ENCODE data around the gene LMBR1.

- TF ChIP-seq POLR2A (IDR thresholded peaks at IDR 0.05; ENCODE audit: low read depth, low read length) (no peak), CEBPB (IDR thresholded peaks at IDR 0.05; ENCODE audit: low read depth, low read length) (no peak), NFE2L2 (IDR thresholded peaks at IDR 0.05; ENCODE audit: low read depth, low read length) (no peak), CTCF (conservative IDR thresholded peaks at IDR 0.05; ENCODE audit: low read depth, low read length) (no peak), RCOR1 (IDR thresholded peaks at IDR 0.05; ENCODE audit: insufficient replicate concordance, low read length) (no peak), SMC3 (IDR thresholded peaks at IDR 0.05; ENCODE audit: low read depth, low read length) (no peak), USF2 (IDR thresholded peaks at IDR 0.05; ENCODE audit: low read depth, low read length) (no peak), MXI1 (IDR thresholded peaks at IDR 0.05; ENCODE audit: borderline replicate concordance, low read depth, low read length) (no peak), RFX5 (IDR thresholded peaks at IDR 0.05; ENCODE audit: low read depth, low read length) (no peak), CHD1 (IDR thresholded peaks at IDR 0.05; ENCODE audit: low read depth, low read length) (no peak), MAZ (IDR thresholded peaks at IDR 0.05; ENCODE audit: borderline replicate concordance, low read depth, low read length) (no peak), ELK1 (IDR thresholded peaks at IDR 0.05; ENCODE audit: borderline replicate concordance, low read depth, low read length) (no peak), MAFK (IDR thresholded peaks at IDR 0.05; ENCODE audit: low read depth, low read length) (0 out of 2 replicates have a peak, but pooled peaks have one; percentile 23)
Measured at GRCh38 chr7:156725936-156726335, 167.0 kb downstream of the LMBR1 start.

Data from IMR-90 (cell line).